ENCODE results near the gene PARVG.

The PARVG gene, protein sequence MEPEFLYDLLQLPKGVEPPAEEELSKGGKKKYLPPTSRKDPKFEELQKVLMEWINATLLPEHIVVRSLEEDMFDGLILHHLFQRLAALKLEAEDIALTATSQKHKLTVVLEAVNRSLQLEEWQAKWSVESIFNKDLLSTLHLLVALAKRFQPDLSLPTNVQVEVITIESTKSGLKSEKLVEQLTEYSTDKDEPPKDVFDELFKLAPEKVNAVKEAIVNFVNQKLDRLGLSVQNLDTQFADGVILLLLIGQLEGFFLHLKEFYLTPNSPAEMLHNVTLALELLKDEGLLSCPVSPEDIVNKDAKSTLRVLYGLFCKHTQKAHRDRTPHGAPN

DNA sequence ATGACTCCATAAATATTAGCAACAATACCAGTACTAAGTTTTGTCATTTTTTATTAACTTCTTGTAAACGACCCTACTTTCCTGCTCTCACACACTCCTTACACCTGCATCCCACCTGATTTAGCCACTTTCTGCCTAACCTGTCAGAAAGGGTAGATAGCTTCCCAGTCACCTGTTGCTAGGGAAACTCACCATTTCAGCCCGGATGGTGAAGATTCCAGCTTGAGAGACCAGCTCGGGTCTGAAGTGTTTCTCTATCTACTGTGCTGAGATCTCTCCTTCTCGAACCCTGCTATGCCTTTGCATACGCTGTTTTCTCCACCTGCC lies at the start of gene PARVG:
TSS of gene PARVG (plus strand) at position 220 of the 327 bp plus-strand sequence. CDS start 2,405 bp downstream, outside the sequence.
- DNase-seq, result no peak

DNA sequence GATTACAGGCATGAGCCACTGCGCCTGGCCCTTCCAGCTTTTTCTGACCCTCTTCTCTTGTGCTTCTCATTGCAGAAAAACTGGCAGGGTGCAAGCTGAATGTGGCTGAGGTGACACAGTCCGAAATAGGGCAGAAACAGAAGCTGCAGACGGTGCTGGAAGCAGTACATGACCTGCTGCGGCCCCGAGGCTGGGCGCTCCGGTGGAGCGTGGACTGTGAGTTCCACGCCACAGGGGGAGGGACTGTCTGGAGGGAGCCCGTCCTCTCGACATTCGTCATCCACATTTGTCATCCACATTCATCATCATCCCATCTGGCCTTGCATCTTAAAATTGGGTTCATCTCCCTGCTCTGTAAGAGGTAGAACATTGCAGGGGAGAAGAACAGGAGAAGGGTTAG lies 49.3 kb upstream of the PARVG start:
- no peak for DNase-seq

DNA sequence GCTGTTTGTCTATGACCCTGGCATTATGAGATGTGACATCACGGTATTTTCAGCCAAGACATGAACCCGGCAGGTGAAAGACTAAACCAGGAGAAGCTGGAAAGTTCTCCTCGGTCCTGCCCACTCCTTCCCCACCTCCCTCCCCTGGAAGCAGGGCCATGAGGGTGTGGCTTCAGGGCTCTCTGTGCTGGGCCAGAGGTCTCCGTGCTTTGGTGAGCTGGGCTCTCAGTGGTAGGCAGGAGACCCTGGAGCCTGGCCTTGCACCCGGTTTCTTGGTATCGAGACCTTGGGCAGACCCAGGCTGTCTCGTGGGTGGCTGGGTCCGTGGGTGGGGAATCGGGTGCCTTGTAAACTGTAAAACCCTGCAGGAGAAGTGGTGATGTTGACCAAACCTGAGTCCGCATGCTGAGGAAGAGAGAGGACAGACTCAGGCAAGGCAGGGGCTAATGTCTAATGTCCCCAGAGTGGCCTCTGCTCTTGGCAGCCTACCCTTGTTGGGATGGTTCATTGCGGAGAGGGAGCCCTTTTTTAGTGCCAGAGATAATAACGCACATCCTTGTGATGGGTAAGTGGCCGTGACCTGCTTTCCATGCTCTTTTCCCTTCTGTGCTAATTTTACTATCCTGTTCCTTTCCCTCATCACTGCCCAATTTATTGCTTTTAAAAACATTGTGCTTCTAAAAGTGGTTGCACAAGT lies 48.6 kb upstream of the PARVG start:
- DNase-seq, result no peak

DNA sequence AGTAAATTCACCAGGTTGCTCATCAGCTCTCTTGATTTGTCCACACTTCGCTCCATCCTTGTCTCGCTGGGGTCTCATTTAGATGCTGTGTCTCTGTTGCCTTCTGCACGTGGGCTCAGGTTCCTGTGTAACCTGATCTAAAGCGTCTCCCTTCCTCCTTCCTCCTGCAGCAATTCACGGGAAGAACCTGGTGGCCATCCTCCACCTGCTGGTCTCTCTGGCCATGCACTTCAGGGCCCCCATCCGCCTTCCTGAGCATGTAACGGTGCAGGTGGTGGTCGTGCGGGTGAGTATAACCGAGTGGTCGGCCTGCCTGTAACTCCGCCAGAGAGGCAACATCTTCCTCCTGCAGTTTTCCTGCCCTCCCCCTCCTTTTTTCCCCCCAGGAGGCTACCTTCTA lies 48.0 kb upstream of the PARVG start:
- no peak for DNase-seq

DNA sequence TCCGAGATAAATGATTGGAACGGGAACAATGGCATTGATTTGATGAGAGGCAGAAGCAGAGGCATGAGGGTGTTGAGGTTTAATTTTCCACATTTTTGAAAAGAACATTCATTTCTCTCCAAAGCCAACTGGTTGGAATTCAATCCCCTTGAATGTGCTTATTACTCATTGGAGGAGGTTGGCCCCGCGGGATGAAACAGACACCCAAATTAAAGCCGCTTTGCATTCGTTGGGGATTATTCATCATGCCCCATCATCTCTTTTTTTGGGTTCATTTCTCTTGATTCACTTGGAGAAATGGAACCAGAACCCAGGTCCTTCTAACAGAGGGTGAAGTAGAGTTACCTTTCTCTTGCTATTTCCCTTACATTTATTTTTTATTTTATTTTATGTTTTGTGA lies 47.6 kb upstream of the PARVG start:
- no peak for DNase-seq

DNA sequence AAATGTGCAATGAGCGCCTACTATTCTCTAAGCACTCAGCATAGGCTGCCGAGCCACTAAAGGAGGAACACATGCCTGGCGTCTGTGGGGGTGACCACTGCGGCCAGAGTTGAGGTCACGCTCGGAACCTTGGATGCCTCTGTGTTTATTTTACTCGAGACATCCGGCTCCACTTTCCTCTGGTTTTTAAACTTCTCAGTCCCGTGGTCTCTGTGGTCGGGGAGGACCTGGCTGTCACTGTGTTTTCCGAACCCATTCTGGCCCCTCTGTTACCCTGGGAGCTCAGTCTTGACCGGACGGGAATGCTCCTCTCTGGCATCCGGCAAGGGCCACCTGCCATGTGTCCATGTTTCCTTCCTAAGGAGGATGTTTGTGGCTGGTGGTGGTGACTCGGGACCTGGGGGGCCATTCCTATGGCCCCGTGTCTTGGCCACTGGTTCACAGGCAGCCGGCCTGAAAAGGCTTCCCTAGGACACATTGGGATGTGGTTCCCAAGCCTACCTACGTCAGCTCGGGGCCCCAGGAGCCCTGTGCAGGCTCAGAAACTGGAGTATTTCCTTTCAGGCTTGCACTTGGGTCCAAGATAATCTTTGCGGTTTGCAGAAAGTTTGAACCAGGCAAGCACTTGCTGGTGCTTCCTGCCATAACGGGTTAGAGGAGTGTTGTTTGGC lies 46.7 kb upstream of the PARVG start:
- DNase-seq, result no peak

DNA sequence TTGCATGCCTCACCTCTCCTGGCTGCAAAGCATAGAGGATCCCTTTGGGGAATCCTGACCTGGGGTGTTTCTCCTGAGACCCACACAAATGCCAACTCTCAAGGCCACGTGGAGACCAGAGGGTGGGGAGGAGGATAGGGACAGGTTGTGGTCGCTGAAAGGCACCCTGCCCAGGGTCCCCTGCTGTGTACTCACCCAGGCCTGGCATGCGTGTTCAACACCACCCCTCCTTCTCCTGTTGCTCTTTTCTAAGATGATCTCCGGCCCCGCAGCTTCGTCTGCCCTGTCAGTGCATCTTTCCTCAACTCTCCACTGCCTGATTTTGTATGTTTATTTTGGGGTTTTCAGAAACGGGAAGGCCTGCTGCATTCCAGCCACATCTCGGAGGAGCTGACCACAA lies 44.6 kb upstream of the PARVG start:
- DNase-seq, result no peak

DNA sequence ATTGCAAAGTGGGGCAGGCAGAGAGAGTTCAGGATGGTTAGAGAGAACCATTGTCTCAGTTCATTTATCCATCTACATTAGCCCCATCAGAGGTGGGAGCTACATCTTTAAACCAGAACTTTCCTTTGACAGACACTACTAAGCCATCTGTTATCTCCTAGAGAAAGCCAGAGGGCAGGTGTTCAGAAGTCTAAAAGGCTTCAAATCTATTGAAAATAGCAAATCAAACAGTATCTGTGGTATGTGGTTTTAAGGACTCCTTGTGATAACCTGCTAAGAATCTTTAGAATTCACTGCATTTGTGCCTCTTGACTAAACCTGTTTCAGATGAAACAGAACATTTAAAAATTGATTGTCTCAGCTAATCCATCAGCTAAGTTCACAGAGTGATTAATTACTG lies 43.9 kb upstream of the PARVG start:
- DNase-seq, result no peak

DNA sequence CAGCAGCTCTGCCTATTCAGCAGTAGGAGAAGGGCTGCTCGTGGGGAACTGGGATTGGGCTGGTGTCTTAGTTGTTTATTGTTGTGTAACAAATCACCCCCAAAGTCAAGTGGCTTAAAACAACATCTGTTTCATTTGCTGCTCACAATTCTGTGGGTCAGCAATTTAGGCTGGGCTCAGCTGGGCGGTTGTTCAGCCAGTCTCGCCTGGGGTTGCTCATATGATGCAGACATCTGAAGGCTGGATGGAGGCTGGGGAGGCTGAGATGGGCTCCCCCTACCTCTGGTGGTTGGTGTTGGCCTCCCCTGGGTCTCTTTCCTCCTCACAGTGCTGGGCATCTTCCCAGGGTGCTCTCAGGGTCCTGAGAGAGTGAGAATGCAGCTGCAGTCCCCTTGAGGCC lies 43.3 kb upstream of the PARVG start:
- DNase-seq, result no peak

DNA sequence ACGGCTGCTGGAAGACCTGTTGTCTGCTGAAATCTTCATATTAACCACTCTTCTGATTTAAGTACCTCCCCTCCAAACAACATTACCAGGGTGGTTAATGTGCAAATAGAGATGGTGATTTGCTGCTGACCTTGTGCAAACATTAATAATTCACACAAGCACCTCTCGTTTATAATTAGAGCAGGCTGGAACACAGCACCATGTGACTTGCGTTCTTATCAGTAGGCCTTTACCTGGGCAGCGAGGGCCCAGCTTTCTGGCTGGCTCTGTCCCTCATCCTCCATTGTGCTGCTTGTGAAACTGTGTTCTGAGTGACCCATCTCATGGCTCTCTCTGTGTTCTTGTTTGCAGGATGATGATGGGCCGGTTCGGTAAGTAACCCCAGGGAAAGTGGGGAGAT lies 41.0 kb upstream of the PARVG start:
- no peak for DNase-seq

DNA sequence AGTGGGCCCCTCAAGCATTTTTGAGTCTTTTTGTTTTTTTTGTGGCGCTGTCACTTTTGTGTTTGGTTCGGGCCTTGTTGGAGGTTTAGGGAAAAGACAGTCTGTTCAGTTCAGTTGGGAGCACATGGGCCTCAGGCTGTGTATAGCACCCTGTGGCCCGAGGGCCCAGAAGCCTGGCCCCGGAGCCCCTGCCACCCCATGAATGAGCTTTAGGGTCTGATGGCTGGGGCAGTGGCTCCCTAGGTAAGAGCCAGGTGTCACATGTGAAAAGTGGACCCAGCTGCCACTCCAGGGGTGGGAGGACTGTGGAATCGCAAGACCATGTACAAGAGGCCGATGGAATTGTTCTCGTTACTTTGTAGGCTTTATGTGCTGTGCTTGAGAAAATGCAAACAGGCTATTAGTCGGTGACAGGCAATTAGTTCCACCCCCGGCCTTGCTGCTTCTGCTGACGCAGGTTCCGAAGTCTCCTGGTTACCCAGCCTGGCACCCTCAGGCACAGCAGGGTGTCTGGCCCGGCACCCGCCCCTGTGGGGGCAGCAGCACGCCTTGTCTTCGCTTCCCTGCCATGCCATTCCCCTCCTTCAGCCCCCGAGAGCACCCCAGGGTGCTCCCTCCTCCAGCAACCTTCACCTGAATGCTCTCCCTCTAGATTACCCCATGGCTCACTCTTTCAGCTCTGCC lies 38.2 kb upstream of the PARVG start:
- no peak for DNase-seq

DNA sequence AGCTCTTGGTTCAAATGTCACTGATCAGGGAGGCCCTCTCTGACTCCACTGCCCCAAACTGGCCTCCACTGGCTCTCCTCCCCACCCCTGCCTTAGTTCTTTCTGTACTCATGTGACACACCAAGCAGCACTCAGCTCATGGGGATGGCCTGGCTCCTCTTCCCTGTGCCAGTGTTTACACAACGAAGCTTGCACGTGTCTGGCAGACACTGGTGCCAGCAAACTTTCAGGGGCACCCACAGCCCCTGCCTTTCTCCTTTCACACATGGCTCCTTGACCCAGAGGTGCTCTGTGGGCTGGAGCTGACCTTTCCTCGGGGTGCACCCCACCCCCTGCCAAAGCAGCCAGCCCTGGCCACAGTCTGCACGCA lies 37.6 kb upstream of the PARVG start:
- no peak for DNase-seq

DNA sequence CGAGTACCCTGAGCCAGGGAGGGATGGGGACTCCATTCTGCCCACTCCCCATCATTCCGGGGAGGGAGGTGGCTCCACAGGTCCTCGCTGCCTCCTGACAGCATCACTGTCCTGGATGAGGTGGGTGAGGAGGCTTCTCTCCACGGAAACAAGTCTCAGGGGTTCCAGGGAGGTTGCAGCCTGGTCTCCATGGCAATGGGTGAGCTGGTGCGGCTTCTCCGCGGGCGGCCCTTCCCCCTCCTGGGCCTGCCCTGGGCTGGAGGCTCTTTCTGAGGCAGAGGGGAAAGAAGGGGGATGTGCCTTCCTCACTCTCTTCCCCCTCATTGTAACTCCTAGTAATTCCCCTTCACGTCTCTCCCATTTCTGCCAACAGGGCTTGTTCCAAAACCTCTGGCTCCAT lies 37.1 kb upstream of the PARVG start:
- DNase-seq, result no peak

DNA sequence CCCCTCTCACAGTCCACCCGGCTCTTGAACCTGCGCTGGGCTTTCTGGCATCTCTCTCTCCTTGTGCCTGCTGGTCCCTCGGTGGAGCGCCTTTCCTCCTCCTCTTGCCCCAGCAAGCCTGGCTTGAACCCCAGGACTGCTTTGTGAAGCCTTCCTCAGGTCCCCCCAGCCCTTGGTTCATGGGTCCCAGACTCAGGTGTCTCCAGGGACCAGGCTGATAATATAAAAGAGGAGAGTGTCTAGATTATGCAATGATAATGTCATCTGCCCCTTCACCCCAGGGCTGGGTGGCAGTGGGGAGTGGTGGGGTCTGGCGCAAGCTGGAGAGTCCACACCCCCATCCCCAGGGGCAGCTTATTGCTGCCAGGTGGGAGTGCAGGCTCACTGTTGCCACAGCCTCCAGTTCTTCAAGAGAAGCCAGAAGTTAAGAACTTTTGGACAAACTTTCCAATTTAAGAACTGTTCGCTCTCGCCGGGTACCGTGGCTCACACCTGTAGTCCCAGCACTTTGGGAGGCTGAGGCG lies 36.6 kb upstream of the PARVG start:
- DNase-seq, result no peak

DNA sequence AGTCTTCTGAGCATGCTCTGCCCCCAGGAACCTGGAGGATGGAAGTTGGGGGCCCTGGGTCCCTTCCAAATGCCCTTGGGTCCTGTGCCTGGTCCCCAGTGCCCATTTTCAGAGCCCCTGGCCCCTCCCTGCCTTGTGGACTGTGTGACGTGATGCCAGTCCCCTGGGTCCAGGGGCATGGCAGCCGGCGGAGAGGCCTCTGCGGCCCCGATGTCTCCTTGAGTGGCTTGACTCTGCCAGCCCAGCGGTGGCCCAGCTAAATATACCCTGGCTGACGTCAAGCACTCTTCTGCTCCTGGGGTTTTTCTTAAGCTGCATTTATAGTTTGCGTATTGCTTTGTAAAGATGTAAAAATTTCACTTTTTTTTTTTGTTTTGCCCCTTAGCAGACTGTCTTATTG lies 35.2 kb upstream of the PARVG start:
- no peak for DNase-seq

DNA sequence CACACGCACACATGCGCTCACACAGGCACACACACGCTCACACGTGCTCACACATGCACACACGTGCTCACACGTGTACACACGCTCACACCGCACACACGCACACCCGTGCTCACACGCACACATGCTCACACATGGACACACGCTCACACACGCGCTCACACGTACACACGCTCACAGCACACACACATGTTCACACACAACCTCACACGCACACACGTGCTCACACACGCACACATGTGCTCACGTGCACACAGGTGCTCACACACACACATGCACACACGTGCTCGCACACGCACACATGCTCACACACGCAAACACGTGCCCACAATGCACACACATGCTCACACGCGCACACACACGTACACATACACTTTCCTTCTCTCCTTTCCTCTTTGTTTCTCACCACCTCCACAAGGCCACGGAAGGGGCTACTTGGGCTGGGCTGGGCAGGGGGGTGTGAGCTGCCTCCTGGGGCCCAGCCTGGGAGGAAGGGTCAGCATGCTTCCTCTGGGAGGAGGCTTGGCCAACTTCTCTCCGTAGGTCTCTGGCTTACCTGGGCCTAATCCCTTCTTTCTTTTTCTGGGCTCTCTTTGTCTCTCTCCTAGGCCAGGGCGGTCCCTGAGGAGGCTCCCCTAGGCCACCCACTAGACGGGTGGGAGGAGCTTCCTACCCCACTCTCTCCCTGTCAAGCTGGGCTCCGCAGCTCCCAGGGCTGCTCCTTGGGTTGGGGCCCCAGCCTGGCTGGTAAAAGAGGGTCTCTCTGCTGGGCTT lies 34.5 kb upstream of the PARVG start:
- no peak for DNase-seq

DNA sequence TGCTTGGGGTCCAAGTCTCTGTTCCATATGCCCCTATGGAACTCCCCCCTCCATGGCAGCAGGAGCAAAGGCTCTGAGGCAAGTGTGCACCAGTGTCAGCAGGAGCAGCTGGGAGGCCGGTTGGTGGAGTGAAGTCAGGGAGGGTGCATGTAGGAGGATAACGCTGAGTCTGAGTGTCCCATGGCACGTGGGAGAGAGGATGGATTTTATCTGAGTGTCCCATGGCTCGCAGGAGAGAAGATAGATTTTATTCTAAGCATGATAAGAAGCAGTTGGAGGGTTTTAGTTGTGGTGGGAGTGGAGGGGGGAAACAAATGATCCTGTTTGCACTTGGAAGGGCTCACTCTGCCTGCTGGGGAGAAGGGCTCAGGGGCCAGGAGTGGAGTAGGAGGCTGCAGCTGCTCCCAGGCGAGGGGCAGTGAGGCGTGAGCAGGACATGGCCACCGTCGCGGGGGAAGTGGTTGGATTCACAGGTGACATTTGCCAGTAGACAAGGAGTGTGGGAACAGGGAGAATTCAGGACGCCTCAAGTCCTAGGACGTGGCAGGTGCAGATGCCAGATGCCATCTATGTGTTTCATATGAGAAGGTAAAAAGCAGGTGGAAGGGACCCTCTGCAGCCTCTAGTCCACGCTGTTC lies 33.6 kb upstream of the PARVG start:
- no peak for DNase-seq

DNA sequence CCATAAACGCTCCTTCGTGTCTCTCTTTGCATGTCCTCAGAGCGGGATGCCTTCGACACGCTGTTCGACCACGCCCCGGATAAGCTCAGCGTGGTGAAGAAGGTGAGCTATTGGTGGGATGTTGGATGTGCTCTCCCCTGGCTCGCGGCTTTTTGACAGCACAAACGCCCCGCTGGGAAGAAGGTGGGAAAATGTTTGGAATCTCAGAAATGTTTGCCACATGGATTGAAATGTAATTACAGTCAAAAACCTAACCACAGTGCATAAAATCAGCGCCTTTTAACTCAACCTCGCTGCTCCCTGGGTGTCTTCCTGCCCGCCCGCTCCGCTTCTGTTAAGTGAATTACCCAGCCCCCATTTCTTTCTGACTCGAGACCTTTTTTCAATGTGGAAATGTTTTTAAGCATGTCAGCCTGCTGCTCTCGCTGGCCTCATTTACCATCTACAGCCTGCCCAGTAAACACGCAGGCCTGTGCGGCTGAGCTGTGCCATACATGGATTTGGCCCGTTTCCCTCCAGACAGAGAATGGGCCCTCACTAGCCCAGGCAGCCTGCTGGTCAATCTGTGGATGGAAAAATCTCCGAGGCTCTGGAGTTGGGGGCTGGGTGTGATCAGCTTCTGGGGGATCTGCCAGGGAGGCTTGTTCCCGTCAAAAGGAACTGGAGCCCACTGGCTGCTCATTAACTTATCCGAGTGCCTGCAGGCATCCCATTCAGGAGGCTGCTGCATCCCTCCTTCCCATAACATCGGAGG lies 32.7 kb upstream of the PARVG start:
- no peak for DNase-seq

DNA sequence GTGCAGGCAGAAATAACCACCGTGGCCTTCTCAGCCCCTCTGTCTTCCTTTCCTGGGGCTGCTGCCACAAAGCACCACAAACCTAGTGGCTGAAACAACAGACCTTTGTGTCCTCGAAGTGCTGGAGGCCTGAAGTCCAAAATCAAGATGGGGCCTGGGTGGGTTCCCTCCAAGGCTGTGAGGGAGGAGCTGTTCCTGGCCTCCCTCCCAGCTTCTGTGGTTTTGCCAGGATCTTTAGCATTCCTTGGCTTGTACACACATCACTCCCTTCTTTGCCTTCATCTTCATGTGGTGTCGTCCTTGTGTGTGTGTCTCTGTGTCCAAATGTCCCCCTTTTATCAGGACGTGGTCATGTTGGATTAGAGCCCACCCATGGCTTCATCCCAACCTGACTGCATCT lies 29.0 kb upstream of the PARVG start:
- DNase-seq, result no peak

DNA sequence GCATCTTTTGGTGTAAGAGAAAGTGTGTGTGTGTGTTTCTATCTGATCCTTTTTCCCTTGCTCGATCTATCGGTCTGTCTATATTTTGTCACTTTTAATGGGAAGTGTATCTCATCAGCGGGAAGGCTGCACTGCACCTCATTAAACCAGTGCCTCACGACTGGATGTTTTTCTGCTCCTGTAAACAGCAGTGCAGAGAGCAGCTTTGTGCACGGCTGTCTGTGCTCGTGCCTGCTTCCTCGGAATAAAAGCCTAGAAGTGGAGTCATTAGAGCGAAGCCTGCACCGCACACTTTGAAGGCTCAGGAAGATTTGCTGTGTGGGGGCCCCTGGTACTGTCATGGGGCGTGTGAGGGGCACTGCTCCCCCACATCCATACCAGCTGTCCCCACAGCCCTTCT lies 27.0 kb upstream of the PARVG start:
- no peak for DNase-seq

DNA sequence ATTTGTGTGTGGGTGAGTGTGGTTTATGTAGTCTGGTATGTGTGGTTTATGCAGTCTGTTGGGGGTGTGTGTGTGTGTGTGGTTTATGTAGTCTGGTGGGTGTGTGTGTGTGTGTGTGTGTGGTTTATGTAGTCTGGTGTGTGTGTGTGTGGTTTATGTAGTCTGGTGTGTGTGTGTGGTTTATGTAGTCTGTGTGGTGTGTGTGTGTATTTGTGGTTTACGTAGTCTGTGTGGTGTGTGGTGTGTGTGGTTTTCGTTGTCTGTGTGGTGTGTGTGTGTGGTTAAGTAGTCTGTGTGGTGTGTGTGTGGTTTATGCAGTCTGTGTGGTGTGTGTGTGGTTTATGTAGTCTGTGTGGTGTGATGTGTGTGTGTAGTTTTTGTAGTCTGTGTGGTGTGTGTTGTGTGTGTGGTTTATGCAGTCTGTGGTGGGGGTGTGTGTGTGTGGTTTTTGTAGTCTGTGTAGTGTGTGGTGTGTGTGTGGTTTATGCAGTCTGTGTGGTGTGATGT lies 26.2 kb upstream of the PARVG start:
- DNase-seq, result no peak

All from DMS79 (cell line).